HEK293 (cell line): ENCODE measurements around the gene HABP4.

Source experiments
- CTCF ChIA-PET: fragments of 350-600 bp; formaldehyde crosslinking; extraction: SDS; loops from one replicate; lab custom pipeline; 2021; ENCODE audit warnings: antibody characterized with exemption; lab: Yijun Ruan, JAX
- POLR2A ChIA-PET: fragments of 300-600 bp; formaldehyde crosslinking; extraction: SDS; loops from one replicate; lab custom pipeline; 2020; ENCODE audit warnings: antibody characterized with exemption, inconsistent platforms; lab: Yijun Ruan, JAX
- H3K27ac ChIP-seq: fragments of 200-500 bp; sonication (Bioruptor generic); 2 replicates; pipeline ENCODE4 v1.5.1; 2014; ENCODE audit warnings: low read depth, low read length, control low read depth, inconsistent platforms; ENCODE audit errors: extremely low read depth
- H3K36me3 ChIP-seq, 2 experiments: fragments of 200-500 bp in 1 of 2; sonication (Bioruptor generic) in 1 of 2; 1 replicate in 1 of 2; 2 replicates in 1 of 2; pipeline ENCODE4 v1.5.1; 2014 to 2017; ENCODE audit warnings: inconsistent platforms in 2 of 2, low read length in 2 of 2; ENCODE audit not compliant: control insufficient read depth in 2 of 2, insufficient read depth in 1 of 2
- H3K4me1 ChIP-seq: fragments of 200-500 bp; sonication (Bioruptor generic); 2 replicates; pipeline ENCODE4 v1.5.1; 2014; ENCODE audit warnings: mild to moderate bottlenecking, low read length, inconsistent platforms; ENCODE audit not compliant: control insufficient read depth, insufficient read depth
- H3K4me3 ChIP-seq: 2 replicates; pipeline ENCODE4 v1.5.1; 2011; ENCODE audit warnings: low read depth, mild to moderate bottlenecking, control low read depth, low read length, moderate library complexity
- H3K9me3 ChIP-seq: fragments of 200-500 bp; sonication (Bioruptor generic); 2 replicates; pipeline ENCODE4 v1.5.1; 2014; ENCODE audit warnings: low read depth, low read length, inconsistent platforms; ENCODE audit not compliant: control insufficient read depth, insufficient read depth
- ELK4 ChIP-seq: IDR thresholded peaks from 2 replicates; pipeline ENCODE4 v1.6.1; 2011; ENCODE audit warnings: mild to moderate bottlenecking, low read depth, low read length, borderline replicate concordance
- GLI2 ChIP-seq: fragments of 450-650 bp; formaldehyde crosslinking; IDR thresholded peaks from 2 replicates; pipeline ENCODE4; 2017; ENCODE audit warnings: missing biosample characterization, missing genetic modification characterization, low read depth, borderline replicate concordance
- GLIS1 ChIP-seq: fragments of 450-650 bp; formaldehyde crosslinking; IDR thresholded peaks from 2 replicates; pipeline ENCODE4 v1.5.1; 2016; ENCODE audit warnings: missing biosample characterization, missing genetic modification characterization
- HOXD13 ChIP-seq: sonication (generic); formaldehyde crosslinking; IDR thresholded peaks from 2 replicates; pipeline ENCODE4 v1.8.0; 2022; ENCODE audit warnings: missing genetic modification reagents, borderline replicate concordance
- IKZF3 ChIP-seq: fragments of 450-650 bp; IDR thresholded peaks from 2 replicates; pipeline ENCODE4 v1.5.0; 2018; ENCODE audit warnings: missing biosample characterization, mild to moderate bottlenecking, missing genetic modification characterization, moderate library complexity
- KLF1 ChIP-seq: fragments of 450-650 bp; formaldehyde crosslinking; IDR thresholded peaks from 2 replicates; pipeline ENCODE4 v1.5.1; 2016; ENCODE audit warnings: missing biosample characterization, missing genetic modification characterization
- PRDM4 ChIP-seq: fragments of 450-650 bp; formaldehyde crosslinking; IDR thresholded peaks from 2 replicates; pipeline ENCODE4 v1.5.1; 2017; ENCODE audit warnings: missing biosample characterization, missing genetic modification characterization
- PRDM6 ChIP-seq: fragments of 450-650 bp; formaldehyde crosslinking; IDR thresholded peaks from 2 replicates; pipeline ENCODE4 v1.5.1; 2017; ENCODE audit warnings: missing biosample characterization, missing genetic modification characterization
- ZBTB48 ChIP-seq: fragments of 450-650 bp; formaldehyde crosslinking; IDR thresholded peaks from 2 replicates; pipeline ENCODE4 v1.5.1; 2016; ENCODE audit warnings: missing biosample characterization, missing genetic modification characterization
- ZBTB6 ChIP-seq: fragments of 450-650 bp; formaldehyde crosslinking; IDR thresholded peaks from 2 replicates; pipeline ENCODE4 v1.5.1; 2017; ENCODE audit warnings: missing biosample characterization, missing genetic modification characterization
- ZNF157 ChIP-seq: fragments of 450-650 bp; formaldehyde crosslinking; IDR thresholded peaks from 2 replicates; pipeline ENCODE4 v1.5.1; 2016; ENCODE audit warnings: missing biosample characterization, missing genetic modification characterization
- ZNF169 ChIP-seq: fragments of 450-650 bp; formaldehyde crosslinking; IDR thresholded peaks from 2 replicates; pipeline ENCODE4 v1.5.1; 2016; ENCODE audit warnings: missing biosample characterization, missing genetic modification characterization
- ZNF23 ChIP-seq: fragments of 450-650 bp; formaldehyde crosslinking; IDR thresholded peaks from 2 replicates; pipeline ENCODE4 v1.5.1; 2016; ENCODE audit warnings: missing biosample characterization, missing genetic modification characterization, borderline replicate concordance
- ZNF394 ChIP-seq: fragments of 450-650 bp; formaldehyde crosslinking; IDR thresholded peaks from 2 replicates; pipeline ENCODE4 v1.5.1; 2016; ENCODE audit warnings: missing biosample characterization, missing genetic modification characterization, mild to moderate bottlenecking, moderate library complexity, borderline replicate concordance
- ZNF548 ChIP-seq: fragments of 450-650 bp; formaldehyde crosslinking; IDR thresholded peaks from 2 replicates; pipeline ENCODE4 v1.5.1; 2016; ENCODE audit warnings: missing biosample characterization, missing genetic modification characterization
- ZNF580 ChIP-seq: fragments of 450-650 bp; formaldehyde crosslinking; IDR thresholded peaks from 2 replicates; pipeline ENCODE4 v1.5.1; 2016; ENCODE audit warnings: missing biosample characterization, missing genetic modification characterization
- ZNF610 ChIP-seq: fragments of 450-650 bp; formaldehyde crosslinking; IDR thresholded peaks from 2 replicates; pipeline ENCODE4 v1.5.1; 2016; ENCODE audit warnings: missing biosample characterization, missing genetic modification characterization, borderline replicate concordance
- ZNF670 ChIP-seq: fragments of 450-650 bp; formaldehyde crosslinking; IDR thresholded peaks from 2 replicates; pipeline ENCODE4 v1.5.1; 2016; ENCODE audit warnings: missing biosample characterization, missing genetic modification characterization, low read depth
- ZSCAN16 ChIP-seq: fragments of 450-650 bp; formaldehyde crosslinking; IDR thresholded peaks from 2 replicates; pipeline ENCODE4 v1.5.1; 2016; ENCODE audit warnings: missing biosample characterization, missing genetic modification characterization
- TF ChIP-seq, protein P1 (sequence below): fragments of 450-650 bp; formaldehyde crosslinking; IDR thresholded peaks from 2 replicates; pipeline ENCODE4 v1.5.1; 2016; ENCODE audit warnings: missing biosample characterization, missing genetic modification characterization

Gene HABP4

DNA sequence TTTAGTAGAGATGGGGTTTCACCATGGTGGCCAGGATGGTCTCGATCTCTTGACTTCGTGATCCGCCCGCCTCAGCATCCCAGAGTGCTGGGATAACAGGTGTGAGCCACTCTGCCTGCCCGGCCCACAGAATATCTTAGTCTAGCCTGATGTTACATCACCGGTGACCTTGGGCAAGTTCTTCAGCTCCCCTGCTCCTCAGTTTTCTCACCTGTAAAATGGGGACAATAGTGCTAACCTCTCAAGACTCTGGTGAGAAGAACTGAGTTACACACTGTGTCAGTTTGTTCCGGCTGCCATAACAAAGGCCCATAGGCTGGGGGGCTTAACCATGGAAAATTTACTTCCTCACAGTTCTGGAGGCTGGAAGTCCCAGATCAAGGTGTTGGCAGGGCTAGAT lies 12.5 kb upstream of the HABP4 start:
- ChIA-PET POLR2A (no interaction called here), CTCF (no interaction called here)
- TF ChIP-seq ELK4 (no peak), ZNF548 (no peak), ZNF580 (tag by site-specific recombination) (no peak), PRDM6 (tag by site-specific recombination) (no peak), ZSCAN16 (no peak), IKZF3 (tag by site-specific recombination) (no peak), ZNF670 (tag by site-specific recombination) (no peak), ZNF394 (tag by site-specific recombination) (no peak), ZNF169 (no peak), GLI2 (tag by site-specific recombination) (no peak), HOXD13 (CRISPR knock-in tag) (no peak), ZNF610 (tag by site-specific recombination) (no peak), PRDM4 (no peak), ZNF23 (tag by site-specific recombination) (no peak), ZBTB6 (tag by site-specific recombination) (no peak), ZNF157 (tag by site-specific recombination) (no peak), ZBTB48 (tag by site-specific recombination) (no peak), KLF1 (tag by site-specific recombination) (no peak), GLIS1 (tag by site-specific recombination) (no peak)
- TF ChIP-seq, protein P1, sequence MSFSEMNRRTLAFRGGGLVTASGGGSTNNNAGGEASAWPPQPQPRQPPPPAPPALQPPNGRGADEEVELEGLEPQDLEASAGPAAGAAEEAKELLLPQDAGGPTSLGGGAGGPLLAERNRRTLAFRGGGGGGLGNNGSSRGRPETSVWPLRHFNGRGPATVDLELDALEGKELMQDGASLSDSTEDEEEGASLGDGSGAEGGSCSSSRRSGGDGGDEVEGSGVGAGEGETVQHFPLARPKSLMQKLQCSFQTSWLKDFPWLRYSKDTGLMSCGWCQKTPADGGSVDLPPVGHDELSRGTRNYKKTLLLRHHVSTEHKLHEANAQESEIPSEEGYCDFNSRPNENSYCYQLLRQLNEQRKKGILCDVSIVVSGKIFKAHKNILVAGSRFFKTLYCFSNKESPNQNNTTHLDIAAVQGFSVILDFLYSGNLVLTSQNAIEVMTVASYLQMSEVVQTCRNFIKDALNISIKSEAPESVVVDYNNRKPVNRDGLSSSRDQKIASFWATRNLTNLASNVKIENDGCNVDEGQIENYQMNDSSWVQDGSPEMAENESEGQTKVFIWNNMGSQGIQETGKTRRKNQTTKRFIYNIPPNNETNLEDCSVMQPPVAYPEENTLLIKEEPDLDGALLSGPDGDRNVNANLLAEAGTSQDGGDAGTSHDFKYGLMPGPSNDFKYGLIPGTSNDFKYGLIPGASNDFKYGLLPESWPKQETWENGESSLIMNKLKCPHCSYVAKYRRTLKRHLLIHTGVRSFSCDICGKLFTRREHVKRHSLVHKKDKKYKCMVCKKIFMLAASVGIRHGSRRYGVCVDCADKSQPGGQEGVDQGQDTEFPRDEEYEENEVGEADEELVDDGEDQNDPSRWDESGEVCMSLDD (tag by site-specific recombination), result no peak
- H3K4me3 ChIP-seq, result no peak overlapping the region
- H3K36me3 ChIP-seq, result no peaks in the 10 kb centered on the region
- H3K9me3 ChIP-seq, result no peaks in the 10 kb centered on the region
- no peak overlapping the region for H3K27ac ChIP-seq
- H3K4me1 ChIP-seq, result no peaks in the 10 kb centered on the region
